HG02571 (cell line): ENCODE results near the gene SIPA1L3.

Experiments used
- ATAC-seq: cut with Tn5 transposase; IDR thresholded peaks from one replicate; pipeline ENCODE4 v1.9.1; 2021; ENCODE audit warnings: mild to moderate bottlenecking, moderate library complexity; ENCODE audit not compliant: unreplicated experiment

The SIPA1L3 gene

GRCh38 chr19:38173291-38174041 lies 266.5 kb downstream of the SIPA1L3 start:
- no peak for ATAC-seq

GRCh38 chr19:38175422-38175821 lies 268.4 kb downstream of the SIPA1L3 start:
- ATAC-seq = no peak

- ATAC-seq = no peak
Observed at GRCh38 chr19:38180071-38180470, 273.1 kb downstream of the SIPA1L3 start.

- ATAC-seq = no peak
Observed at GRCh38 chr19:38182536-38183210, 275.7 kb downstream of the SIPA1L3 start.

- ATAC-seq = no peak
Observed at GRCh38 chr19:38183251-38183897, 276.4 kb downstream of the SIPA1L3 start.

- no peak for ATAC-seq
Observed at GRCh38 chr19:38184815-38185214, 277.8 kb downstream of the SIPA1L3 start.

GRCh38 chr19:38185562-38185961 lies 278.6 kb downstream of the SIPA1L3 start:
- no peak for ATAC-seq

GRCh38 chr19:38190061-38190460 lies 283.1 kb downstream of the SIPA1L3 start:
- no peak for ATAC-seq

GRCh38 chr19:38190793-38191192 lies 283.8 kb downstream of the SIPA1L3 start:
- no peak for ATAC-seq

- no peak for ATAC-seq
Observed at GRCh38 chr19:38191747-38192146, 284.7 kb downstream of the SIPA1L3 start.

GRCh38 chr19:38193445-38193844 lies 286.4 kb downstream of the SIPA1L3 start:
- ATAC-seq = no peak

- ATAC-seq = no peak
Observed at GRCh38 chr19:38194061-38194701, 287.2 kb downstream of the SIPA1L3 start.

GRCh38 chr19:38195237-38195636 lies 288.2 kb downstream of the SIPA1L3 start:
- no peak for ATAC-seq

- no peak for ATAC-seq
Observed at GRCh38 chr19:38196245-38196837, 289.3 kb downstream of the SIPA1L3 start.

- no peak for ATAC-seq
Observed at GRCh38 chr19:38196948-38197656, 290.1 kb downstream of the SIPA1L3 start.

GRCh38 chr19:38197937-38198704 lies 291.1 kb downstream of the SIPA1L3 start:
- ATAC-seq = no peak

GRCh38 chr19:38199340-38199739 lies 292.3 kb downstream of the SIPA1L3 start:
- no peak for ATAC-seq

GRCh38 chr19:38201731-38202130 lies 294.7 kb downstream of the SIPA1L3 start:
- no peak for ATAC-seq

- ATAC-seq = no peak
Observed at GRCh38 chr19:38202504-38202903, 295.5 kb downstream of the SIPA1L3 start.

- ATAC-seq = no peak
Observed at GRCh38 chr19:38203197-38203596, 296.2 kb downstream of the SIPA1L3 start.
